GM10266 (cell line): ENCODE data around the gene ATP10A.

Source experiments
- DNase-seq: peaks from one replicate; pipeline ENCODE4 v3.0.0; 2012; ENCODE audit errors: extremely low spot score
- TF ChIP-seq, protein P1 (sequence below): IDR thresholded peaks from 2 replicates; pipeline ENCODE4 v1.5.1; 2012; ENCODE audit warnings: mild to moderate bottlenecking, low read depth; ENCODE audit not compliant: control insufficient read depth, insufficient read depth; ENCODE audit errors: missing control alignments

The ATP10A gene

DNA sequence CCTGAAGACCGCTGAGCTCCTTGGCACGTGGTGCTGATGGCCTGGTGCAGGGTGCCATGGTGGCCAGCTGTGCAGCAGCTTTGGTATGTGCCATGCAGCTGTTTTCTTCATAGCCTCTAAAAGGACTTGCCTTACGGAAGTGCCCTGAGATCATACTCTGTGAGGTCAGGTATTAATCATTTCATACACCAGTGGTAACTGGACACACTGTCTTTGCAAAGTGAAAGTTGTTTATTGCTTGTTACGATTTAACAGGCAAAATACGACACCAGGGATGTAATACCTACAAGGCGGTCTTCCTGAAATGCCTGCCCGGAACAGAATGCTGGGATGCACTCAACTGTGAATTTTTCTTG lies 184.6 kb downstream of the ATP10A start:
- TF ChIP-seq, protein P1, sequence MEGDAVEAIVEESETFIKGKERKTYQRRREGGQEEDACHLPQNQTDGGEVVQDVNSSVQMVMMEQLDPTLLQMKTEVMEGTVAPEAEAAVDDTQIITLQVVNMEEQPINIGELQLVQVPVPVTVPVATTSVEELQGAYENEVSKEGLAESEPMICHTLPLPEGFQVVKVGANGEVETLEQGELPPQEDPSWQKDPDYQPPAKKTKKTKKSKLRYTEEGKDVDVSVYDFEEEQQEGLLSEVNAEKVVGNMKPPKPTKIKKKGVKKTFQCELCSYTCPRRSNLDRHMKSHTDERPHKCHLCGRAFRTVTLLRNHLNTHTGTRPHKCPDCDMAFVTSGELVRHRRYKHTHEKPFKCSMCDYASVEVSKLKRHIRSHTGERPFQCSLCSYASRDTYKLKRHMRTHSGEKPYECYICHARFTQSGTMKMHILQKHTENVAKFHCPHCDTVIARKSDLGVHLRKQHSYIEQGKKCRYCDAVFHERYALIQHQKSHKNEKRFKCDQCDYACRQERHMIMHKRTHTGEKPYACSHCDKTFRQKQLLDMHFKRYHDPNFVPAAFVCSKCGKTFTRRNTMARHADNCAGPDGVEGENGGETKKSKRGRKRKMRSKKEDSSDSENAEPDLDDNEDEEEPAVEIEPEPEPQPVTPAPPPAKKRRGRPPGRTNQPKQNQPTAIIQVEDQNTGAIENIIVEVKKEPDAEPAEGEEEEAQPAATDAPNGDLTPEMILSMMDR: no peak
- no peak for DNase-seq

DNA sequence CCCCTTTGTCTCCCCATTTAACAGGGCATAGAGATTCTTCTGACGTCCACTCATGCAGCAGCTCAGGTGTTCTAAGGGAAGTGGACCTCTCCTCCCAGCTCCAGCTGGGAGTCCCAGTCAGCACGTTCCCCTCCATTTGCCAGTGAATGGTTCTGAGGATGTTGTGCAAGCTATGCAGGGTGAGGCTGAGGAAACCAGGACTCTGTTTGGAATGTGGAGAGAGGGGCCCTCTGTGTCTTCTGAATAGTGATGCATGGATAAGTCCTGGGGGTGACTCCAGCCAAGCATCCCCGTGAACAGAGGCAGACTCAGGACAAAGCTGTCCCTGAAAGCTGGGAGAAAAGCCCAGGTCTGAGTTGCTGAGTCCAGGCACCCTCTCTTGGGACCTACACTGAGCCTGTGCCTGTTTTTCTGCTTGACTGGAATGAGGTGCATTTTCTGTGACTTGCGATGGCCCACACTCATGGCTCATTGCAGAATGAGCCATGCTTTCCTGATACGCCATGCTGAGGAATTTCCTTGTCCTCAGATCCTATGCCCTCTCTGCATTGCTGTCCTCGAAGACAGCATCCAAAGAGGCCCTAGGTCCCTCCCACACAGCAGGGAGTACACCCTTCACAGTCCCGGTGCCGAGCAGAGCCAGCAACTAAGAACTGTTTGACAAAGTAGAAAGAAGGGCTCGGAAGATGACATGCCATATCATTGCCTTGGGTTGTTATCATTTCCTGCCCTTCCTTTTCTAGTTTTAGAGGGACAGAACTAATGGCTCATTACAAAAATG lies 185.2 kb downstream of the ATP10A start:
- DNase-seq: no peak
- TF ChIP-seq, protein P1: no peak

DNA sequence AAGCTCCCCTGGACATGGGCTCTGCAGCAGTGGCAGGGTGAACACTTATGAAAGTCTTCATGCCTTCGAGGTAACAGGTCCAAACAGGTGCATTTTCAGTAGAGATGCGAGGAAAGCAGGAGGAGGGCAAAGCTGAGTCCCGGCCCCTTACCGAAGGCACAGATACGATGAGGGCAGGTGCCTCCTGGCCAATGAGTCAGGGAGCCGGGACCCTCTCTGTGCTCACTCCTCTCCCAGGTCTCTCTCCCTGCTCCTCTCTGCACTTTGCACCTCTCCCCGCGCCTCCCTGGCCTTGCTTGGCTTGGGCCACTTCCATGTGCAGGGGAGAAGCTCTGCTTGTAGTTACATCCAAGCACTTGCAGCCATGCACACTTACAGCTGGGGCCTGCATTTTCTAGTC lies 187.1 kb downstream of the ATP10A start:
- DNase-seq: no peak
- TF ChIP-seq, protein P1: no peak

DNA sequence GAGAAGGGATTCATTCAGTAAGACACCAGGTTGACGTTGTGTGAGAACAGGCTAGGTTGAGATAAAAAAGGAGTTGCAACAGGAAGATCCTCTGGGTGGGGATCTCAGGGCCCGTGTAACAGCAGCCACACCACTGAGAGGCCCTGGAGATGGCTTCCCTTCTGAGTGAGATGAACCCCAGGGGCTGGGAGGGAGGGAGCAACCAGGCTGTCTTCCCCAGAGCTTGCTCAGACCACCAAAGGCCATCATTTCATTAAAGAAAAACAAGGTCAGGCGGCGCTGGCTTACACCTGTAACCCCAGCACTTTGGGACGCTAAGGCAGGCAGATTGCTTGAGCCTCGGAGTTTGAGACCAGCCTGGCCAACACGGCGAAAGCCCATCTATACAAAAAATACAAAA lies 187.7 kb downstream of the ATP10A start:
- TF ChIP-seq, protein P1: no peak
- DNase-seq: no peak

DNA sequence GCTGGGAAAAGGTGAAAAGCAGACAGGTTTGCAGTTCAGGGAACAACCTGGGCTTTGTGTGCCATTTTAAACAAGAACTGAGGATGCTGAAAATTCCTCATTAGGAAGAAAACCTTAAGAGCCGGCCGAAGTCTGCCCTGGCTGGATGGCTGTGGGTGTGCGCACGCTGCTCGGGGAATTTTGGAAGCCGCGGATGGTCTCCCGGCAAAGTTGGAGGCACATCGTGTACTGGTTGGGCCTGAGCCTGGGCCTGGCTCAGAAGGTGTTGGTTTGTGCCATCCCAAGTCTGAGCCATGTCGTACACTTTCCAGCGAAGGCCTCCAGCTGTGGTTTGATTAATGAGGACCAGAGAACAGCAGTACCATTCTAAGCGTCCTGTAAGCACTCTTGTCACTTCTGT lies 188.2 kb downstream of the ATP10A start:
- no peak for DNase-seq
- TF ChIP-seq, protein P1: no peak

DNA sequence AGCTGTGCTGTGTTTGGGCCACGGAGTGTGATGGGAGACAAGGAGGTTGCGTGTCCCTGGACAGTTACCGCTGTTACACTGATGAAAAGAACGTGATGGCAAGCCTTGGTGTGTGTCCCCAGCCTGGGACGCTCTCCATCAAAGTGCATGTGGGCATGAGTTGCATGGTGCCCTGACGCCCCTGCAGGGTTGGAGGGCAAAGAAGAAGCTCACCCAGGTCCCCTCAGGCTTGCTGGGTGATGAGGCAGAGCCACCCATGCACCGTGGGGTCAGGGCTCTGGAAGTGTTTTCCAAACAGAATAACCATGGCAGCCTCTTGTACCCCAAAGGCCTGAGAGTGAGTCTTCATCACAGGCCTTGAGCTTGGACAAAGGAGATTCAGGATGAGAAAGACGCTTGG lies 189.2 kb downstream of the ATP10A start:
- TF ChIP-seq, protein P1: no peak
- DNase-seq: no peak

DNA sequence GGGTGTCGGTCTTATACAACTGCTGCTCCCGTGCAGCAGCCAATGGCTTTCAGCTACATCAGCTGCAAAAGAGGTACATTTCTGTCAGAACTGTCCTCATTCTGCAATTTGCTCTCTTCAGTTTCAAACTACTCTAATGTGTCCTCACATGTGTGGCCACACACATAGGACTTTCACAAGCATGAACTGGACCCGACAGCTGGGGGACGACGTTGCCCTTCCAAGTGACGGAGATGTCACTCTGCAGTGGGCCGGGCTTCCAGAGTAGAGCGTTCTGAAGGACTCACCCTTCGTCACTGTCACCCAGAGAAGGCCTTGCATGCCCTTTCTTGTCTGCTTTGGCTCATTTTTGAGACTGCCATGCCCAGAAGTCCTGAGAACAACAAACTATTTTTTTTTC lies 189.8 kb downstream of the ATP10A start:
- TF ChIP-seq, protein P1: no peak
- DNase-seq: no peak
